NB4 (cell line): Measurements from ENCODE around the gene ERICH4.

Source experiments
- CTCF ChIP-seq: IDR thresholded peaks from one replicate; pipeline ENCODE4 v1.5.1; 2012; ENCODE audit warnings: low read depth, low read length
- POLR2A ChIP-seq: IDR thresholded peaks from 2 replicates; pipeline ENCODE4 v1.6.1; 2011; ENCODE audit warnings: mild to moderate bottlenecking; ENCODE audit not compliant: insufficient read length; ENCODE audit errors: extremely low read depth

DNA sequence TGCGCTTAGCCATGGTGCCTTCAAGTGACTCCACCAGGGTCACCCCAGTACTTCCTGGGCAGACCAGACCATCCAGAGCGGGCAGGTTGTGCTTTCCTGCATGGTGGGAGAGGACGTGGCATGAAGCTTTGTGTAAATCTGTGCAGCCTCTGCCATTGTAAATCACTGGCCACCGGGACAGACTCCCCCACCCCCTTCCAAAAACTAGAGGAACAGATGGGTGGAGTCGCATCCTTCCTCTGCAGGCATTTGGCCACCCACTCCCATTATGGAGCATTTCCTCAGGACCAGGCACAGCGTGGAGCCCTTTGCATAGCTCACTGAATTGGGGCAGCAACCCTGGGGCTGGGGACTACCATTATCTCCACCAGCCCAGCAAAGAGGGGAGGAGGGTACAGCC is 37.2 kb upstream of the ERICH4 start:
- no peak for TF ChIP-seq CTCF
- TF ChIP-seq POLR2A = no peak
